GM12875 (cell line): ENCODE results near the gene EPB42.

Source experiments
- H3K4me3 ChIP-seq: one replicate; pipeline ENCODE4 v1.5.1; 2011; ENCODE audit warnings: low read depth, low read length, control low read depth
- CTCF ChIP-seq: IDR thresholded peaks from 2 replicates; pipeline ENCODE4 v1.5.1; 2011; ENCODE audit warnings: low read depth, mild to moderate bottlenecking, control low read depth, inconsistent platforms, low read length, moderate library complexity, borderline replicate concordance; ENCODE audit not compliant: insufficient read depth

Gene EPB42

GRCh38 chr15:43241100-43241499, 20.3 kb upstream of the EPB42 start:
- no peak for TF ChIP-seq CTCF

GRCh38 chr15:43239732-43240491, 19.1 kb upstream of the EPB42 start:
- no peak for TF ChIP-seq CTCF
- H3K4me3 ChIP-seq = no peak overlapping the region

More at GRCh38 chr15:43241100-43241499, 20.3 kb upstream of the EPB42 start:
- H3K4me3 ChIP-seq = no peak overlapping the region

GRCh38 chr15:43238671-43239131, 17.9 kb upstream of the EPB42 start:
- TF ChIP-seq CTCF = no peak
- no peak overlapping the region for H3K4me3 ChIP-seq

GRCh38 chr15:43237842-43238470, 17.1 kb upstream of the EPB42 start:
- TF ChIP-seq CTCF = no peak

GRCh38 chr15:43235536-43235935, 14.7 kb upstream of the EPB42 start:
- H3K4me3 ChIP-seq = no peak overlapping the region
- TF ChIP-seq CTCF = no peak

More at GRCh38 chr15:43237842-43238470, 17.1 kb upstream of the EPB42 start:
- no peak overlapping the region for H3K4me3 ChIP-seq

- H3K4me3 ChIP-seq = no peak overlapping the region
- no peak for TF ChIP-seq CTCF
Measured at GRCh38 chr15:43232289-43232874, 11.6 kb upstream of the EPB42 start.

GRCh38 chr15:43230640-43231115, 9.9 kb upstream of the EPB42 start:
- no peak overlapping the region for H3K4me3 ChIP-seq
- TF ChIP-seq CTCF = no peak
